ENCODE data around the gene NHLRC4.

The NHLRC4 gene

DNA sequence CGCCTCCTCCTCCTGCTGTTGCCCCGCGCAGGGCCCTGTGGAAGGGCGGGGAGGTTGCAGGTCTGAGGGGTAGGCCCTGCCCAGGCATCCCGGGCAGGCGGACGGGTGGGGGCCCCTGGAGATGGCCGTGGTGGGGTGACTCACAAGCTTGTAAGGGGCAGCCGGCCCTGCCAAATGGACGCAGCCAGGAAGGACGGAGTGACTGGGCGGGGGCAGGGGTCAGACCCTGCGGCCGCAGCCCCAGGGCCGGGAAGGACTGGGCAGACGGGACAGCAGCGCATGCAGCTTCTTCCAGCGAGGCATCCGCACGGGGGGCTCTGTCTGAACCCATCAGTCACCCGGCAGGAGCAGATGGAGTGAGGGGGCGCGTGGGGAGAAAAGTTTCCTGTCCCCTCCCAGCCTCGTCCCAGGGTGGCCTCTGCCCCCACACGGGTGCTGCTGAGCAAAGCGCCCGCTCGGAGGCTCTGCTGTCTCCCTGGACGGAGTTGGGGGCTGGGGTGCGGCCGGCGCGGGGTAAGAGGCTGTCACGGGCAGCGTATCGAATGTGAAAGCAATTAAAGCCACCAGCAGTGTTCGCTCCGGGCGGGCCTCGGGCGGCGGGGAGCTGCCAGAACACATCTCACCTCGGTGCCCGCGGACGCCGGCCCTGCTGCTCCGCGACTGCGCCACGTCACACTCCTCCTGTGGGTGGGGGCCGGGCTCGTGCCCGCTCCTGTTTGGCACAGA lies 12.0 kb upstream of the NHLRC4 start:
- no peak for DNase-seq

- DNase-seq = no peak
Observed at GRCh38 chr16:555528-556473, 11.0 kb upstream of the NHLRC4 start.

- DNase-seq = no peak
Observed at GRCh38 chr16:556474-557173, 10.2 kb upstream of the NHLRC4 start.

DNA sequence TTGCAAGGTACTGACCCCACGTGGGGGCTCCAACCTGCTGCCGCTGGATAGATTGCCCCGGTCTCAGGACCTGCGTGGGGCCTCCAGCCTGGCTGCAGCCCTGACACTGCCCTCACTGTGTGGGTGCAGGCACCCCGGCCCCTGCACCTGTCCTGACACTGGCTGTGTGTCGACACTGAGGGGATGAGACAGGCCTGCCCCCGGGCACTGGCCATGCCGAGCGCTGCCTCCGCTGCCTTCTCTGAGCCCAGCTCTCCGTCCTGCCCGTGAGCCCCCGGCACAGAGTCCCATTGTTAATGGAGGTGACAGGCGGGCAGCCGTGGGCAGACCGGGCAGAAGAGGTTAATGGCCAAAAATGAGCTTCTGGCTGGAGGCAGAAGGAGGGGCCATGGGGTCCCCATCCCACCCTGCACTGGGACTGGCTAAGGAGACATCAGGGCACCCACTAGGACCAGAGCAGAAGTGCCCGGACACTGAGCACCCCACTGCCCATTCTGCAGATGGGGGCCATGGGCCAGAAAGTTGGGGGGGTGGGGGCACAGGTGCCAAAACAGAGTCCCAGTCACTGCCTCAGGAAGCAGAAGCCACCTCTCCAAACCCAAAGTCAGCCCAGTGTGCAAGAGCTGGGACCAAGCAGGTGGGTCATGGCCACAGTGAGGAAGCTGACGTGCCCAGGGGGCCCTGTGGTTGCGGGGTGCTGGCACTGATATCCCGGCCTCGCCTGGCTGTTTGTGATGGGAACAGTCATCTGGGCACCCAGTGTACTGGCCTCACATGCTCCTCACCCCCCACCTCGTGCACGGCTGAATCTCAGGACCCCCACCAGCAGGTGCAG lies 9.1 kb upstream of the NHLRC4 start:
- no peak for DNase-seq

DNA sequence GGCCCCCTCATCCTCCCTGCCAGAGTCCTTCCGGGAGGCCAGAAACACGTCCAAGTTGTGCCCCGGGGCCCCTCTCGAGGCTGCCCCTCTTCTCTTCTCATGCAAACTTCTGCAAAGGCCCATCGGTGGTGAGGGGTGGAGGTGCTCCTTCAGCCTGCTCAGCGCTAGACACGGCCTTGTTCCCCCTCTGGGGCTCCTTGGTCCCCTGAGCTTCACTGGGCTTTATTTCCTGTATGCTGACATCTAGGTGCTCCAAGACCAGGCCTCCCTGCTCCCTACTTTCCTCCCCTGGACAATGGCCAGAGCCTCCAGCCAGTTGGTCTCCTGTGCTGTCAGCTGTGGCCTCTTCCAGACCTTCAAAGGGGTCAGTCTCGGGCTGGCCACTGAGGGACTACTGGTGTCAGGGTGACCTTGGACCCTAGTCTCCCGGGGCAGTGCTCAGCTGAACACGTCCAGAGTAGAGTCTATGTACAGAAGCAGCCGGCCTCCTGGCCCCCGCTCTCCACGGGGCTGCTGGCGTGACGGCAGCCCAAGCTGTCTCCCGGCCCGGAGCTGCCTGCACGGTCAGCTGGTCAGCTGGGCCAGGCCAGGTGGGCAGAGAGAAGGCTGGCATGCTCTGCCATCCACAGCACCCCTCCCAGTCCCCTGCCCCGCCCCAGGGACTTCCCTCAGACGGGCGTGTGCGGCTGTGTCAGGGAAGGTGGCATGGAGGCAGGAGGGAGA lies 8.3 kb upstream of the NHLRC4 start:
- DNase-seq = no peak

GRCh38 chr16:559021-559380 lies 7.8 kb upstream of the NHLRC4 start:
- DNase-seq = no peak

DNA sequence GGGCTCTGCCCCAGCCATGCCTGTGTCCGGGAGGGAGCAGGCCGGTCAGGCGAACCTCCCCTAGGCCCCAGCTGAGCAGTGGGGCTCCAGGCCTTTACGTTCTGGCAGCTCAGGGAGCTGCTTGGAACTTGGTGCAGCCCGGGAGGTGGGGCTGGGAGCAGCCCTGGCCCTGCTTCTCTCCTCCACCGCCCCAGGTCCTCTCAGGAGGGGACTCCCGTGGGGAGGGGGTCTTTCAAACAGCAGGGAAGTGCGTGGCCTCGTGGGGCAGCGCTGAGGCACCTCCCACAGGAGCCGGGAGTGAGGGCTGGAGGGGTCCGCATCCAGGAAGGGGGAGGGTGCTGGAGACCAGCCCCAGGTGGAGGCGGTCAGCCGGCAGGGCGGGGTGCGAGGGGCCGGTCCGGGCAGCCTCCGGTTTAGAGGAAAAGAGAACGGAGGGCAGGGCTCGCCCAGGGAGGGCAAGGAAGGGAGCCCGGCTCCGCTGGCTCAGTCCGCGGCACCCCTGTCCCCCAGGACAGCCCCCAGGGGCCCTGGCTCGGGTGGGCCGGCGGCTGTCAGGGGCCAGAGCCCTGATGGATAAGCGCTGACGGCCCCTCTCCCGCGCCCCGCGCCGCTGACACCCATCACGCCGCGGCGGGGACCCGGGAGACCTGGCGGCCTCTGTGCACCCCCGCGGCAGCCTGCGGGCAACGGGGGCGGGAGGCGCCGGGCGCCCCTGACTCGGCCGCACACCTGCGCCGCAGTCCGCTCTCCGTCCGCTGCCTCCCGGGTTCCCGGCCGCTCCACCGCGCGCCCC lies 7.2 kb upstream of the NHLRC4 start:
- no peak for DNase-seq

DNA sequence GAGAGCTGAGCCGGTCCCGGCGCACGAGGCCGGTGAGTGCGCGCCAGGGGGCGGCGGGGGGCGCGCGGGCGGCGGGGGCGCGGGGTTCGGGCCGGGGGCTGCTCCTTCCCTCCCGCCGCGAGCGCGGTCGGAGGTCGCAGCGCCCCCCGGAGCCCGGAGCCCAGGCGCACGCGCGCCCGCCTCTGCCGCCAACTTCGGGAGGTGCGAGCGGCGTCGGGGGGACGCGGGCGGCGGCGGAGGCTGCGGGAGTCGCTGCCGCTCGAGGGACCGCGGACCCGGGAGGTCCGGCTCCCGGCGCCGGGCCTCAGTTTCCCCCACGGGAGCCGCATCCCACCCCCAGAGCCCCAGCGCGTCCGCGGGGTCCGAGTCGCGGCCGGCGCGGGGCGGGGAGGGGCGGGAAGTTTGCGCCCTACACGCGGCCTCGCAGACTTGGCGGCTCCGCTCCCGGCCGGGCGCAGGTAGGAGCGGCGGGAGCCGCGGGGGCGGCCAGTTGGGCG lies 6.6 kb upstream of the NHLRC4 start, which contains the start of gene PRR35:
PRR35 (plus strand) TSS at position 191 of the 497 bp plus-strand sequence. CDS start 2,901 bp downstream, outside the sequence.
- no peak for DNase-seq

DNA sequence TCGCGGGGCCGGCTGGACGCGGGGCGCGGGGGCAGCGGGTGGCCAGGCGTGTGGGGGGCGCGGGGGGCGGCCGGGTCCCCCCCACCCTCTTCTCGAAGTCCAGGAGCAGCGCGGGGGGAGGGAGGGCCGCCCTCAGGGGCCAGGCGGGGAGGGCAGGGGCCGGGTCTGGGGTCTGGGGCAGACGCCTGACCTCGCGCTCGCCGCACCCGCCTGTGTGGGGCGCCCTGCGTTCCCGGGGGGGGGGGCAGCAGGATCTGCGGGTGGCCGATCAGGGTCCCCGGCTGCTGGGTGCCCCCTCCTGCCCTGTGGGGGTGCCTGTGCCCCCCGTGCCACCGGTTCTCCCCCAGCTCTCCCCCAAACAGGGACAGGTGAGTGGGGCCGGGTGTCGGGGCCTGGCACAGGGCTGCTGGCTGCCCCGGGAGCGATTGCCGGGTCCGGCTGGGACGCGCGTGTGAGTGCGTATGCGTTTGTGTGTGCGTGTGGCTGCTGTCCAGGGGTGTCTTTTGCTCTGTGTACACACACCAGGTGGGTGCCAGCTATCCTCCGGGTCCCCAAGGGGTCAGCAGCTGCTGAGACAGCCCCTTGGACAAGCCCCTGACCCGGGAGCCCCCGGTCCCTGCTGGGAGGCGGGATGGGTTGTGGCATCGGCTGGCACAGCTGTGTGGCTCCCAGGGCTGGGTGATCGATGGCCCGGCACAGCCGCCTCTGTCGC lies 5.9 kb upstream of the NHLRC4 start:
- DNase-seq = no peak

GRCh38 chr16:561413-561794 lies 5.4 kb upstream of the NHLRC4 start:
- no peak for DNase-seq

GRCh38 chr16:561957-562938 lies 4.6 kb upstream of the NHLRC4 start:
- DNase-seq = no peak

DNA sequence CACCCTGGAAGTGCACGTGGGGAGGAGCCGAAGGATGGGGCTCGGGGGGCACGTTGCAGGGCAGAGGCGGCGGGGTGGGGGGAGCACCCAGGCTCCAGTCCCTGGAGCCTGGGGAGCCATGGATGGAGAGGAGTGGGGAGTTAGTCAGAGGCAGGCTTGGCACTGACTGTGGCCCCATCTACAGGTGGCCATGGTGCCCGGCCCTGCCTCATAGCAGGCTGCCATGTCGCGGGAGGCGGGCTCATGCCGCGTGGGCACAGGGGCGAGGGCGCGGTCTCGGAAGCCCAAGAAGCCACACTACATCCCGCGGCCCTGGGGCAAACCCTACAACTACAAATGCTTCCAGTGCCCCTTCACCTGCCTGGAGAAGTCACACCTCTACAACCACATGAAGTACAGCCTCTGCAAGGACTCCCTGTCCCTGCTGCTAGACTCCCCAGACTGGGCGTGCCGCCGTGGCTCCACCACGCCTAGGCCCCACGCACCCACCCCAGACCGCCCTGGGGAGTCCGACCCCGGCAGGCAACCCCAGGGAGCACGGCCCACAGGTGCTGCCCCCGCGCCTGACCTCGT lies 3.6 kb upstream of the NHLRC4 start:
- no peak for DNase-seq

GRCh38 chr16:564690-565418 lies 2.0 kb upstream of the NHLRC4 start:
- DNase-seq = no peak

- peak; percentile 83 for DNase-seq
Observed at GRCh38 chr16:565419-566330, 1.1 kb upstream of the NHLRC4 start.

- no peak for DNase-seq
Observed at GRCh38 chr16:567373-568256, 810 bp downstream of the NHLRC4 start.

All from islet precursor cell (in vitro differentiated cells).